Measurements from ENCODE around the gene TMPRSS6. TPM values are rescaled to one million over a fixed set of nuclear protein-coding genes. Genes with fewer than 3 reads are reported as not detected.

TMPRSS6 gene
- total RNA-seq, 1 experiment from 2014 or later, result 0.39 TPM

GRCh38 chr22:37021710-37022482 is 87.6 kb downstream of the TMPRSS6 start:
- Histone ChIP-seq H3K4me1 (ENCODE audit: control insufficient read depth in 1 of 2, insufficient read depth in 2 of 2, low read length in 2 of 2) (peaks cover 14 to 24% of the 10 kb centered on the region in 2 experiments; a peak in 3 of 4 replicates), H3K4me3 (replicated peaks in 1 of 2; ENCODE audit: low read depth in 1 of 2, low read length in 2 of 2) (no peak overlapping the region), H3K9ac (ENCODE audit: low read length) (no peak overlapping the region), H3K79me2 (ENCODE audit: insufficient read depth, low read length) (peaks cover 8% of the 10 kb centered on the region; the same call in 1 of the 2 replicates), H3K4me2 (ENCODE audit: low read length) (no peak overlapping the region), H2AFZ (ENCODE audit: low read depth, low read length, poor library complexity, severe bottlenecking) (no peak overlapping the region), H3K36me3 (ENCODE audit: control insufficient read depth in 1 of 2, insufficient read depth in 2 of 2, low read length in 2 of 2) (peaks cover 5 to 8% of the 10 kb centered on the region in 2 experiments; a peak in 3 of 4 replicates), H3K27me3 (ENCODE audit: insufficient read depth, low read length) (no peaks in the 10 kb centered on the region), H3K9me2 (ENCODE audit: insufficient read depth) (no peaks in the 10 kb centered on the region), H4K20me1 (ENCODE audit: insufficient read depth) (no peaks in the 10 kb centered on the region), H3K9me3 (ENCODE audit: control insufficient read depth in 1 of 2, insufficient read depth in 1 of 2, low read depth in 1 of 2, low read length in 2 of 2) (no peaks in the 10 kb centered on the region), H3K27ac (ENCODE audit: low read depth, low read length) (no peak overlapping the region)
- 0 out of 2 replicates have a peak, but pooled peaks have one; percentile 19 for ATAC-seq
- POLR2A ChIA-PET, result no interaction called here
- CTCF ChIA-PET, result interaction anchor here (1.4 to 1.8 kb wide), 2 partner anchors 8 to 10 kb away, joined by 4 read pairs; no protein-coding TSS in a partner anchor
- BruUV-seq (replicated peaks), result no TSS peak
- DNase-seq (ENCODE audit: low read depth, low spot score), result peak; percentile 27
- TF ChIP-seq, protein P1, sequence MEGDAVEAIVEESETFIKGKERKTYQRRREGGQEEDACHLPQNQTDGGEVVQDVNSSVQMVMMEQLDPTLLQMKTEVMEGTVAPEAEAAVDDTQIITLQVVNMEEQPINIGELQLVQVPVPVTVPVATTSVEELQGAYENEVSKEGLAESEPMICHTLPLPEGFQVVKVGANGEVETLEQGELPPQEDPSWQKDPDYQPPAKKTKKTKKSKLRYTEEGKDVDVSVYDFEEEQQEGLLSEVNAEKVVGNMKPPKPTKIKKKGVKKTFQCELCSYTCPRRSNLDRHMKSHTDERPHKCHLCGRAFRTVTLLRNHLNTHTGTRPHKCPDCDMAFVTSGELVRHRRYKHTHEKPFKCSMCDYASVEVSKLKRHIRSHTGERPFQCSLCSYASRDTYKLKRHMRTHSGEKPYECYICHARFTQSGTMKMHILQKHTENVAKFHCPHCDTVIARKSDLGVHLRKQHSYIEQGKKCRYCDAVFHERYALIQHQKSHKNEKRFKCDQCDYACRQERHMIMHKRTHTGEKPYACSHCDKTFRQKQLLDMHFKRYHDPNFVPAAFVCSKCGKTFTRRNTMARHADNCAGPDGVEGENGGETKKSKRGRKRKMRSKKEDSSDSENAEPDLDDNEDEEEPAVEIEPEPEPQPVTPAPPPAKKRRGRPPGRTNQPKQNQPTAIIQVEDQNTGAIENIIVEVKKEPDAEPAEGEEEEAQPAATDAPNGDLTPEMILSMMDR (IDR thresholded peaks at IDR 0.05 in 2 of 3, conservative IDR thresholded peaks at IDR 0.05 in 1 of 3; ENCODE audit: borderline replicate concordance in 1 of 3, insufficient read depth in 1 of 3, low read depth in 2 of 3, low read length in 2 of 3), result peak; percentile 36 to 89 (median 87); a peak in 5 of 6 replicates
- TF ChIP-seq SP1 (IDR thresholded peaks at IDR 0.05; ENCODE audit: low read depth) (no peak), ZNF274 (IDR thresholded peaks at IDR 0.05; ENCODE audit: low read depth, low read length) (no peak), ATF3 (IDR thresholded peaks at IDR 0.05) (no peak), SRF (IDR thresholded peaks at IDR 0.05; ENCODE audit: low read depth) (no peak), MAX (IDR thresholded peaks at IDR 0.05) (no peak), SIN3A (IDR thresholded peaks at IDR 0.05; ENCODE audit: low read depth) (no peak), RAD21 (IDR thresholded peaks at IDR 0.05; ENCODE audit: low read depth) (0 out of 2 replicates have a peak, but pooled peaks have one; percentile 23)
- RAD21 ChIA-PET (ENCODE audit: low non-redundant PET in 1 of 2, low total read pairs in 2 of 2, uncharacterized antibody in 2 of 2, unreplicated experiment in 2 of 2), result no interaction called here
- intact Hi-C loops (cut with micrococcal nuclease), result no loop called here

Measured in HCT116 (cell line).